ENCODE results near the gene NDUFB7.
"Not testable (repeated sequence)": the region's sequence is repeated elsewhere in the genome, so short reads cannot be mapped to it uniquely, and the experiment has no call there.

The NDUFB7 gene

GRCh38 chr19:14570864-14571527, 870 bp downstream of the NDUFB7 start:
- no peak for DNase-seq (ENCODE audit: low read depth)

- DNase-seq (ENCODE audit: low read depth) = no peak
Measured at GRCh38 chr19:14567079-14567478, 4.8 kb downstream of the NDUFB7 start.

- no peak for DNase-seq (ENCODE audit: low read depth)
Measured at GRCh38 chr19:14566712-14567077, 5.2 kb downstream of the NDUFB7 start.

- no peak for DNase-seq (ENCODE audit: low read depth)
Measured at GRCh38 chr19:14565765-14566711, 5.8 kb downstream of the NDUFB7 start.

- DNase-seq (ENCODE audit: low read depth) = no peak
Measured at GRCh38 chr19:14565298-14565679, 6.6 kb downstream of the NDUFB7 start.

- not testable (repeated sequence) for DNase-seq (ENCODE audit: low read depth)
Measured at GRCh38 chr19:14564652-14565297, 7.1 kb downstream of the NDUFB7 start.

GRCh38 chr19:14563989-14564651, 7.7 kb downstream of the NDUFB7 start:
- DNase-seq (ENCODE audit: low read depth) = no peak

- no peak for DNase-seq (ENCODE audit: low read depth)
Measured at GRCh38 chr19:14563590-14563926, 8.3 kb downstream of the NDUFB7 start.

GRCh38 chr19:14562660-14563589, 8.9 kb downstream of the NDUFB7 start:
- no peak for DNase-seq (ENCODE audit: low read depth)

- no peak for DNase-seq (ENCODE audit: low read depth)
Measured at GRCh38 chr19:14561847-14562351, 10.0 kb downstream of the NDUFB7 start.

- no peak for DNase-seq (ENCODE audit: low read depth)
Measured at GRCh38 chr19:14561249-14561648, 10.6 kb downstream of the NDUFB7 start.

- DNase-seq (ENCODE audit: low read depth) = no peak
Measured at GRCh38 chr19:14560776-14561108, 11.1 kb downstream of the NDUFB7 start.

- DNase-seq (ENCODE audit: low read depth) = no peak
Measured at GRCh38 chr19:14559916-14560775, 11.7 kb downstream of the NDUFB7 start.

- DNase-seq (ENCODE audit: low read depth) = no peak
Measured at GRCh38 chr19:14558370-14559066, 13.3 kb downstream of the NDUFB7 start.

- DNase-seq (ENCODE audit: low read depth) = peak; percentile 51
Measured at GRCh38 chr19:14556662-14557188, 15.1 kb downstream of the NDUFB7 start.

- DNase-seq (ENCODE audit: low read depth) = no peak
Measured at GRCh38 chr19:14555918-14556661, 15.8 kb downstream of the NDUFB7 start.

- DNase-seq (ENCODE audit: low read depth) = no peak
Measured at GRCh38 chr19:14554382-14554812, 17.5 kb downstream of the NDUFB7 start.

GRCh38 chr19:14553939-14554243, 18.0 kb downstream of the NDUFB7 start:
- no peak for DNase-seq (ENCODE audit: low read depth)
